Measurements from ENCODE around the gene PTBP3.

- TF ChIP-seq CTCF (IDR thresholded peaks at IDR 0.05 in 4 of 5, conservative IDR thresholded peaks at IDR 0.05 in 1 of 5) (peak; percentile 45 to 78 (median 57)), POLR2A (IDR thresholded peaks at IDR 0.05) (no peak)
Observed at GRCh38 chr9:112333639-112334431, 416 bp upstream of the PTBP3 start.

Measured in gastrocnemius medialis (tissue), 4 donors.